HG03097 (cell line): ENCODE results near the gene VRK1.

ENCODE experiments used
- ATAC-seq: cut with Tn5 transposase; IDR thresholded peaks from one replicate; pipeline ENCODE4 v1.9.1; 2021; ENCODE audit not compliant: unreplicated experiment, low FRiP score

VRK1 gene

DNA sequence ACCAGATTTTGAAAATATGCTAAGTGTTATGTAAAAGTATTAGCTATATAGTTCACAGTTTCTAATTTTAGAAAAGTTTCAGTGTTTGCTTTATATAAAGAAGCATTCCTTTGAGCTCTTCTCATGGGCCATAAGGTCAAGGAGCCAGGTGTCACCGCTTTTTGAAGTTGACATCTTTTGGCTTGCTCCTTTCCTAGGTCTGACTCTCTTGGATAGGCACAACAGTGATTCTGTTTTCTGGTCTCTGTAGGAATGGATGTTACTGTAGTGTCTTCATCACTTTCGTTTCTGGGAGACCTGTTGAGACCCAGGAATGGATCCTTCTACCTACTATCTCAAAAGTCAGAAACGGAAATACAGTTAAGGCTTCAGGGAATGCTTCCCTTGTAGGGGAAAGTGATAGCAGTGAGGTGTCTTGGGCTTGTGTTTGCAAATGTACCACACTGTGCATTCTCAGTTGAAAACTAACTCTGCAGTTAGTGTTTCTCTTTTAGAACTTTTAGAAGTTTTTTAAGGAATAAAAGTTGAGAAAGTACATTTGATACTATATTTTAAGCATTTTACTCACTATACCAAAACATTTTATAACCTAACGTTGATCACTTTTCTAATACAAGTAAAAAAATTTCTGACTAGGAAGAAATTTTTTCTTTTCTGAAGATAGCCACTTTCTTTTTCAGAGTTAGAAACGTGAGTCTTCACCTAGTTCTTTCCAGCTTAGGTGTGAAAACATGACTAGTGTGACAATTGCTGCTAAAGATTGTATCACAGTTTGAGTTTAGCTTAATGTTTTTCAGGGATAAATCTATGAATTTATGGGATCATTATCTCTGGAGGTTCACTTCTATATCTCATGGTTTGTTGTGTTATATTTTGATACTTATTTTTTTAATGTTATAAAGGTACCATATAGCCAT is 20.8 kb downstream of the VRK1 start:
- no peak for ATAC-seq

DNA sequence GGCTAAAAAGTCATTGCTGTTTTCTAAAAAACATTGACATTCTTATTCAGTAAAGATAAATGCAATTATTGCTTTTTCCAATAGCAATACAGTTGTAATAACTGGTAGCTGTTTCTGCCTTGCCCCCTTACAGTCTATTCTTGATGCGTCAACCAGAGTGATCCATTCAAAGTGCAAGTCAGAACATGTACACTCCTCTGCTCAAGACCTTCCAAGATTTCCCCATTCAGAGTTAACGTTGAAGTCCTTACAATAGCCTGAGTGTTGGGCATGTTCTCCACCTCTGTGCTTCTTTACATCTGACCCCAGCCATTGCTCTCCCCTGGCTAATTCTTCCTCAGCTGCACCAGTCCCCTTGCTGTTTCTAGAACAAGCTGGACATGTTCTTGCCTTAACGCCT is 24.3 kb downstream of the VRK1 start:
- no peak for ATAC-seq

DNA sequence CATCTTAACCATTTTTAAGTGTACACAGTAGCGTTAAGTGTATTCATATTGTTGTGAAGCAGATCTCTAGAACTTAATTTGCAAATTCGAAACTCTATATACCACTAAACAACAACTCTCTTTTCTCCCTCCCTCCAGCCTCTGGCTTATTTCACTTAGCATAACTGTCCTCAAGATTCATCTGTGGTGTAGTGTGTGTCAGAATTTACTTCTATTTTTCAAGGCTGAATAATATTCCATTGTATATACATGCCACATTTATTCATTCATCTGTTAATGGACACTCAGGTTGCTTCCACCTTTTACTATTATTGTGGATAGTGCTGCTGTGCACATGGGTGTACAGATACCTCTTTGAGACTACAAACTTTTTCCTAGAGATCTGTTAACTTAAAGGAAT is 26.5 kb downstream of the VRK1 start:
- ATAC-seq, result no peak

DNA sequence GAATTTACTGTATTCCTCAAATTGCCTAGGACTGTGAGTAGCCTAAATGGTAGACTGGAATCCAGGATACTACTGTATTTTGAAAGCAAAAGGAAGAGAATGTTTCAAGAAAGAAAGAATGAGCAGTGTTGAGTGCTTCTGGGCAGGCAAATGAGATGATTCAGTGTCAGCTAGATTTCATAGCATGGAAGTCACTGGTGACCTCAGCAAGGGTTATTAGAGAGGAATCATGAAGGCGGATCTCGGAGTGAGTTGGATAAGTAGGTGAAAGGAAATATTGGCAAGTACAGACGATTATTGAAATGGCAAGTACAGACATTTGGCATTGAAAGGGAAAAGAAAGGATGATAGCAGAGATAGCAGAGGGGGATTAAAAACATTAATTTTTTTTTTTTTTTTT is 27.1 kb downstream of the VRK1 start:
- ATAC-seq, result no peak

DNA sequence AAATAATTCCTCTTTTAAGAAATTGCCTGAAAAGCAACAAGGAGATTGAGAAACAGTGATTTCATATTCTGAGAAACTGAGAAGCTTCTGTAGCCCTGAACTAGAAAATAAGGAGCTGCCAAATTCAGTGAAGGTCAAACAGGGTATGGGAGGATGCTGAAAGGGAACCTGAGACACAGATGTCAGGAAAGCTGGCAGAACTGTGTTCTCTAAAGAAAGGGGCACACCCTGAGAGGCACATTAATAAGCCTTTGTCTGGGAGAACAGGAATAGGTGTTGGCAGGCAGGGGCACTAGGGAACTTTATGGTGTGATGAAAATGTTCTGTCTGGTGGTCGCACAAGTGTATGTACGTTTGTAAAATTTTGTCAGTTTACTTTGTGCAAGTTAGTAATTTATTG is 29.6 kb downstream of the VRK1 start:
- ATAC-seq, result no peak

DNA sequence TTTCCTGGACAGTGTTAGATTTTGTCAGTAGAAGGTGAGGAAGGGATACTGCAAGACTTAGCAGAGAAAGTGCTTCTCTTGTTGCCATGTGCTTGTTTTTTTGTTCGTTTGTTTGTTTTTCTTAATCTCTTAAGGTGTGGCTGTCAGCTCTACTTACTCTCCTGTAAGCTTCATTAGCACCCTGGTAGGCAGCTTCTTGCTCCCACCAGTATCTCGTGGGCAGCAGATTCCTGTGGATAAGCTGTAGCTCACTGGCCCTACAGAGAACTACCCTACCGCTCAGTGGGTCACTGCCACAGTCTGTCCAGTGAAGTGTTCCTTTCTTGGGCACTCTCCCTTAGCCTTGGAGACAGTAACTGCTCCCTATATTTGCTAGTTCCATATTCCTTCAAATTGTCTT is 30.1 kb downstream of the VRK1 start:
- ATAC-seq, result no peak

DNA sequence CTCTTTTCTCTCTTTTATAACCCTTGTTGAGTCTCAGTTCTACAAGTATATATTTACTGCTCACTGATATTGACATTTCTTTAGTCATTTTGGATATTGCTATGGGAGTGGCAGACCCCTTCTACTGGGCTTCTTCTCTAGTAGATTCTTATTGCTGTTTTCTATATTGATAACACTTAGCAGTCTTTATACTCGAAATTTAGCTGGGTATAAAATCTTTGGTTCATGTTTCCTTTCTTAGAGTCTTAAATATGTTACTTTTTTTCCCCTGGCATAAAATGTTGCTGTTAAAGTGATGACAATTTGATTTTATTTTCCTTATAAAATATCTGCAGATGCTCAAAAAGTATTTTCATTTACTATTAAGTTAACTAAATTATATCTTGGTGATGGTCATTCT is 32.6 kb downstream of the VRK1 start:
- ATAC-seq, result no peak

DNA sequence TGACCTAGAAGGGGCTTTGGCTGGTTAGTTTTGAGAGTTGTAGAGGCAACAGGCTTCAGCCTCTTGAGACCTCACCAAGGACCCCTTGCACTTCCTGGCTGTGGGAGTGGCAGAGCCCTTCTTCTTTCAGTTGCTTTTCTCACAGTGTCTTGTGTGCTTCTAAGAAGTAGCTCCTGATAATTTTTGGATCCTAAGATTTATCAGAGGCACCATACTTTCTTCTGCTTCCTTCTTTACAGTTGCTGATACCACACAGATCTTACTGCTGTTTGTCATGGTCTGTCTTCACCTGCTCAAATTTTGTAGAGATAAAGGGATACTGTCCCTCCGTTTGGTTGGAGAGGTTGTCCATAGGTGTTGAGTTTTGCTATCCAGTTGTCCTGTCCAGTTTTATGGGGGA is 33.8 kb downstream of the VRK1 start:
- ATAC-seq, result no peak

DNA sequence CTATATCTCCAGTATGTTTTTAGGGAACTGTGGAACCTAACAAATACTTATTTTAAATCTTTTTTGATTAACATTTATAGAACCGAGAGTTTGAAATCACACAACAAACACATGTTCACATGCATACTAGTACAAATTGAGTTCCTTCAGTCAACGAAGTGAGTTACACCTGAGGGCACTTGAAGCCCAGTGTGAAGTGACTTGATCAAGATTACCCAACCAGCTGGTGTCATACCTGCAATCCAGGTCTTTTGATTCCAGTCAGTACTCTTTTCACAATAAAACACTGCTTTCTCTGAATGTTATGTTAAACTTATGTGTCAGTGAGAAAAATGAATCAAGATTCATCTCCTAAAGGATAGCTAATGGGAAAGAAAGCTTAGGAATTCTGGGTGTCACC is 35.2 kb downstream of the VRK1 start:
- no peak for ATAC-seq

DNA sequence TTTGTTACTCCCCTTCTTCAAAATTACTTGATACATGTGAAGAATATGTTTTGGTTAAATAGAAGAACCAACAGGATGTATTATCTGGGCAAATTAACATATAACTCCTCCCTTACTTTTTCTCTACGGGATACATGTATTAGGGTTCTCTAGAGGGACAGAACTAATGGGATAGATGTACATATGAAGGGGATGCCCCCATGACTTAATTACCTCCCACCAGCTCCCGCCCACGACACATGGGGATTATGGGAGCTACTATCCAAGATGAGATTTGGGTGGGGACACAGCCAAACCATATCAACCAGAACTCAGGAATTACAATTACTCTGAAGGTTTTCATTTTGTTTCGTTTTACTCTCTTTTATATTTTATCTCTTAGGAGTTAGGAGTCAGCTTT is 41.3 kb downstream of the VRK1 start:
- ATAC-seq, result no peak

DNA sequence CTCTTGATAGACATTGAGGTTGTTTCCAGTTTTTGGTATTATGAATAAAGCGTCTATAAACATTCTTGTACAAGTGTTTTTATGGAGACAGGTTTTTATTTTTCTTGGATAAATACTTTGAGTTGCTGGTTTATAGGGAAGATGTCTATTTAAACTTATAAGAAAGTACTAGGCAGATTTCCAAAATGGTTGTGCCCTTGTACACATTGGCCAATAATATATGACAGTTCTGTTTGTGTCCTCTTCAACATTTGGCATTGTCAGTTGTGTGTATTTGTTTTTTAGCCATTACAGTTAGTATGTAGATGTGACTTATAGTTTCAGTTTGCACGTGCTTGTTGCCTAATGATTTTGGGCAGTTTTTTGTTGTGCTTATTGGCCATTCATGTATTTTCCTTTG is 42.1 kb downstream of the VRK1 start:
- ATAC-seq, result no peak

DNA sequence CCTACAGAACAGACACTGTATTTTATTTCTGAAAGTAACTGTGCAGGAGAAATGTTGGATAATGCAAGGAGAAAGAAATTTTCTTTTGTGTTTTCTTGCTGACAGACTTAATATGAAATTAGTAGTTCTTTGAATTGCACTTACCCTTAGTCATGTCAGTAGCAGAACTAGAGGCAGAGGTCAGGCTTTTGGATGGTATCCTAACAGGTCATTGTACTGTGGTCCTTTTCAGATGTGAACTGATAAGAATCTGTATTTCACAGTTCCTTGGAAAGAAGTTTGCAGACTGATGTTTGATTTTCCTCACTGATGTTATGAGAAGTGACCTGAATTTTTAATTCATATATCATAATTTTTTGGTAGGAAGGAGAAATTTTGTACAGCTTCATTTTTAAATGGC is 46.0 kb downstream of the VRK1 start:
- no peak for ATAC-seq

DNA sequence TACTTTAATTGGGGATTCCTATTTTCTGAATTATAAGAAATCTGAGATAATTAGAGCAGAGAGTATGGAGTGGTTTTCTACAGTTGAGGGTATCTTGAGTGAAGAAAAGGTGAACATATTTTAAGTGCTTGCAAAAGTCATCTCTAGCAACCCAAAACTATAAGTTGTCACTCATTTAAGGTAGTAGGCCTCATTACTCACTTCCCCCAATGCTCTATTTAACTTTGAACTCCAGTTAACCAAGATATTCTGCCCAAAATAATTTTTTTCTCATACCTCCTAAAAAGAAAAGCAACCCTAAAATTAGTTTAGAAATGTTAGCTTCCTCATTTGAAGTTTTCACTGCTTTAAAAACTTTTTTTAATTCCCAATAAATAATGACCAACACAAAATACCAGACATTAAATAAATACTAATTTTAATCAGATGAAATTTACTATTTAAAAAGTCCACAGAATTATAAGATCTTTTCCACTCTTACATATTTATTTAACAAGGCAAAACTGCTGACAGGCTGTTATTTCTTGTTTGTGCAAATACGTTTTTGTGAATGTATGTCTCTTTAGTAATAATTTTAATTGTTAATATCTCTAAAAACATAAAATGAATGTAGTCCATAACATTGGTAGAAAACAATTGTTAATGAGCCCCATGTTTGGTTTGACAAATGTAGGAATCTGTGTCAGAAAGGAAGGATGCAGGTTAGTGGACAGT is 47.8 kb downstream of the VRK1 start:
- ATAC-seq, result no peak

DNA sequence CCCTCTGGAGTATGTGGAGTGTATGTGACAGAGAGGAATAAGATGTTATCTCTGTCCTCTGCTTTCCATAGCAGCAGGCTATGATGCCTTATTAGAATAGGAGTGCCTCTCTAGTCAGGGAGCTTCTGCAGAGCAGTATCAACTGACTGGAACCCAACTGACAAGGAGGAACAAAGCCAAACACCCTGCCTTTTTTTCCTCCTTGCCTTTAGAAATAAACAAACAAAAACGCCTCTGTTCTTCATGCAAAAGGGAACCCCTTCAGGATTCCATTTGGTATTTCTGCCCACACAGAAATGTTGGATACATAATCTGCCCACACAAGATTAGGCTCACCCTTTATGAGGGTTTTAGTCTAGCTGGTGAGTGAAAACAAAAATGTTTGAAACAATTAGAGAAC is 50.3 kb downstream of the VRK1 start:
- ATAC-seq, result no peak

DNA sequence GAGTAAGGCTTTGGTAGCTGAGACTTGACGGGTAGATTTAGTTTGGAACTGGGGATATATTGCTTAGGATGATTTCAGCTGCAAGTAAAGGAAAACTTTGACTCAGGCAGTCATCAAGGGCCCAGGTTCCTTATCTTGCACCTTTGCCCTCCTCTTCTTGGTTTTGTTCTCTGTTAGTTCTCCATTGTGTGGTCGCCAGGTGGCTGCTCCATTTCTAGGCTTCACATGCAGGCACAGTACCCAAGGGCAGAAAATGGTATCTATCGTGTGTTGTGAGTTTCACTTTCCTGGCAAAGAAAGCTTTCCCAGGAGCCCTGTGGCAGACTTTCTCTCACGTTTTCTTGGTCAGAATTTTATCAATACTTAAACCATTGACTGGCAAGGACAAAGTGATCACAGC is 50.8 kb downstream of the VRK1 start:
- no peak for ATAC-seq

DNA sequence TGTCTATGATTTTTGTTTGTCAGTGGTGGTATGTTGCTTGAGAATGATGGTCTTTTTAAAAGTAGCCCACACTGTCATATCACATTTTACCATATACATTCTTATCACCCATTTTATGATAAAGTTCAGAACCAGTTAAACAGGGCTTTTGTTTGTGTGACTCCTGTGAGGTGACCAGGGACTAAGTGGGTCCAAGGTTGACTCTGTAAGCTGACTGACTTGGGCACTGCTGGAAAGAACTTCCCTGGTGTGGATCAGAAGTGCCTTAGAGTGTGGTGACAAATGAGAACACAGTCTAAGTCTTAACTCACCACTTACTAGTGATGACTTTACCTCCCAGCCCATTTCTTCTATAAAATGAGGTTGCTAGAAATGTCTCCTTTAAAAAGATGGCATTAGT is 52.6 kb downstream of the VRK1 start:
- no peak for ATAC-seq

DNA sequence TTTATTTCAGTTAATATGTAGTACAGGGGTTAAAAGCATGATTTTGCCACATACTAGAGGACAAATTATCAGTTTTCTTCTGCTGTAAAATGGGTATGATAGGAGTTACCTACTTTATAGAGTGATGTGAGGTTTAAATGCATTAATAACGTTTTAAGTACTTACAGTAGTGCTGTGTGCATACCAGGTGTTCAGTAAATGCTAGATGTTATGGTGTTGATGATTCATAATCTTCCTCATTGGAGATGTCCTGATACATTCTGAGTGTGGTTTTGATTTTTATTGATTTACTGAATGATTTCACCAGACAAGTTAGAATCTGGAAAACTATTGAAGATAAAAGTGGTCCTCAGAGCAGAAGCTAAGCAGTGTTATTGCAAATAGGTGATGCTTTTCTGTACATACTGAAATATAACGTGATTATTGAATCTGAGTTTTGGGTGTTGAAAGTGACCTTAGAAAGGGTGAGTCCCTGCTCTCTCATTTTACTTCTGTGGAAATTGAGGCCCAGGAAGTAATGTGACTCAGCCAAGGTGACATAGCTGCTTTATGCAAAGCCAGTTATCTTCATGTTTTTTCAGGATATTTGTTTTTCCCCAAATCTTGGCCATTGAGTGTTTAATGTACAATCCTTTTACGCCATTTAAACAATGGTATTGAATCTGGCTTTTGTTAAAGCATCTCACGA is 54.7 kb downstream of the VRK1 start:
- ATAC-seq, result no peak

DNA sequence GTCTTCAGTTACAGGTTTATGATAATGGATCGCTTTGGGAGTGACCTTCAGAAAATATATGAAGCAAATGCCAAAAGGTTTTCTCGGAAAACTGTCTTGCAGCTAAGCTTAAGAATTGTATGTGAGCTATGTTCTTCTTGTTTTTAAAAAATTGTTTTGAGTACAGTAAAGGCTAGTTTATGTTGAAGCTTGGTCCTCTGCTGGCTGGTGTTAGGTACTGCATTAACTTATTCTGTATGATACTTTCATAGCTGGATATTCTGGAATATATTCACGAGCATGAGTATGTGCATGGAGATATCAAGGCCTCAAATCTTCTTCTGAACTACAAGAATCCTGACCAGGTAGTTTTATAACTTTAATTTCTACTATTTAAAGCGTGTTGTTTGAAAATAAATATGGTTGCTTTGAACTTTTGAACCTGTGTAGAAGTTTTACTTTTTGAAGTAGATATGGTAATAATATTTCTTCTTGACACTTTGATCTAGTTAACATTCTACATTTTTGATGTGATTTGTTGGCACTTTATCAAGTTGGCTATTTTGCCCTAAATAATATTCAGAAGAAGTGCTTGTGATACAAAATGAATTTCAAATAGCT is 55.7 kb downstream of the VRK1 start:
- ATAC-seq, result no peak

DNA sequence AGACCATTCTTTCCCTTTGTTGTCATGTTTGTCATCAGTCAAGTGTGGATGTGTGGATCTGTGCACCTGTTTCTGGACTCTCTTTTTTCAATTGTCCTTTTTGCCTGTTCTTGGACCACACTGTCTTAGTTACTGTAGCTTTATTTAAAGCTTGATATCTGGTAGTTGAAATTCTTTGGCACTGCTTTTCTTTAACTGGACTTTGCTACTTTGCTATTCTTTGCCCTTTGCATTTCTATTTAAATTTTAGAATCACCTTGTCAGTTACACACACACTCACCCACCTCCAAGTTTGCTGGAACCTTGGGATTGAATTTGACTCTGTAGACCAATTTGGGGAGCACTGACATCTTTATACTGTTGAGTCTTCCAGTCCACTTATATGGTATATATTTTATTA is 61.5 kb downstream of the VRK1 start:
- ATAC-seq, result no peak

DNA sequence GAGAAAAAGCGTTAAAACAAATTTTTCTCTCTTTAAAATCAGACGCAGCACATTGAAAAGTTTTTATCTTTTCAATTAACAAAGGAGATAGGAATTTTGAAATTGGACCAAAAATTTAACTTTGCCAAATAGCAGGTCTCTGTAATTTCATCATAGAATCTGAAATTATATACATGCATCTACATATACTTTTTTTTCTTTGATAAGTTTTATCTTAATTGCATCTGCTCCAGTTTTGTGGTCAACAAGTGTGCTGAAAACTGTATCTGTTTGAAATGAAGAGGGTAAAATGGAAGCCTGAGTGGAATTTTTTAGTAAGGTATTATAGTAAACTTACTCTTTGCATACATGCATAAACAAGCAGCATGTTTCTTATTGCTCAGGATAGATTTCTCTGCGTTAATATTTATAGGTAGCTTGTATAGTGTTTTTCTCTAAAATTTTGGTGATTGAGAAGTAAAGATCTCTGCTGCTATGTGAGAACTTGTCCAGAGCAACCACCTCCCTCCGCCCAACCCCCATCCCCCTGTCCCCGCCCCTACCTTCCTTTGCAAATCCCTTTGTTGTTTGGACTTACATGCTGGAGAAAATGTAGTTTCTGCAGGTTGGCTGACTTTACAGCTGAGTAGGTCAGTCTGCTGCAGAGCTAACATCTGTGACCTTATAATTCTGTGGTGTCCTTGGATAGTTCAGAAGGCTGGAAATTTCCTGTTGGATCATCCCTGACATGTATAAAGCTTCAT is 64.6 kb downstream of the VRK1 start:
- no peak for ATAC-seq
